Sigmoid colon (tissue), 7 donors: ENCODE results near the gene MAGI2. TPM values are rescaled to one million over a fixed set of nuclear protein-coding genes. Genes with fewer than 3 reads are reported as not detected.
A peak's percentile ranks its signal among the peaks of the same experiment; 100 is the strongest.
"Not testable (repeated sequence)": the region's sequence is repeated elsewhere in the genome, so short reads cannot be mapped to it uniquely, and the experiment has no call there.

Experiments used
- DNase-seq: peaks from one replicate; pipeline ENCODE4 v3.0.0-alpha.2; 2019
- H3K27ac ChIP-seq, 4 donors: fragments of 200-600 bp; sonication (generic); one replicate each; pipeline ENCODE4 v1.5.1; 2016 to 2019; ENCODE audit warnings: mild to moderate bottlenecking in 1 of 4
- H3K27me3 ChIP-seq, 3 donors: fragments of 200-600 bp; sonication (generic); one replicate each; pipeline ENCODE4 v1.5.1; 2019; ENCODE audit warnings: mild to moderate bottlenecking in 1 of 3
- H3K36me3 ChIP-seq, 4 donors: fragments of 200-600 bp; sonication (generic); one replicate each; pipeline ENCODE4 v1.5.1; 2016 to 2019
- H3K4me1 ChIP-seq, 4 donors: fragments of 200-600 bp; sonication (generic); one replicate each; pipeline ENCODE4 v1.5.1; 2017 to 2019
- H3K4me3 ChIP-seq, 4 donors: fragments of 200-600 bp; sonication (generic); one replicate each; pipeline ENCODE4 v1.5.1; 2017 to 2019; ENCODE audit warnings: mild to moderate bottlenecking in 2 of 4, moderate library complexity in 1 of 4
- H3K9me3 ChIP-seq, 4 donors: fragments of 200-600 bp in 3 of 4; sonication (generic) in 3 of 4; one replicate each; pipeline versions ENCODE4 v1.5.1 to v1.6.1; 2013 to 2019
- EP300 ChIP-seq, 4 donors: sonication (generic); formaldehyde crosslinking; IDR thresholded peaks; one replicate each; pipeline ENCODE4 v1.6.1; 2017; ENCODE audit warnings: antibody characterized with exemption in 4 of 4
- POLR2A ChIP-seq, 2 donors: fragments of 450-650 bp; IDR thresholded peaks; one replicate each; pipeline ENCODE4 v1.6.1; 2016; ENCODE audit warnings: antibody characterized with exemption in 2 of 2, mild to moderate bottlenecking in 2 of 2, moderate library complexity in 2 of 2
- POLR2AphosphoS5 ChIP-seq, 4 donors: sonication (generic); formaldehyde crosslinking; IDR thresholded peaks; one replicate each; pipeline ENCODE4 v1.6.1; 2017; ENCODE audit warnings: antibody characterized with exemption in 4 of 4
- WGBS, 2 donors: extraction: QIAGEN DNeasy Blood & Tissue Kit; methylation state at CpG; one replicate each; pipeline ENCODE4 v1.1.7; 2013; 5-methylcytosine and 5-hydroxymethylcytosine counted together
- intact Hi-C: fragments of 100-400 bp; cut with DNase I; formaldehyde crosslinking; loops from one replicate; pipeline ENCODE4 v1.15.1; 2023
- polyA plus RNA-seq, 3 donors: library from polyadenylated mRNA; stranded (reverse); fragments of 200-250 nt; gene quantifications; one replicate each; pipeline ENCODE4 v1.2.3, GENCODE V29; 2013
- total RNA-seq, 4 donors: library from RNA; depleted of rRNA; stranded (reverse); fragments of >200 nt; gene quantifications; one replicate each; pipeline ENCODE4 v1.1.0, GENCODE V29; 2016
- TF ChIP-seq, protein P1 (sequence below), 4 experiments: fragments of 450-650 bp in 3 of 4; fragments of 200-600 bp in 1 of 4; IDR thresholded peaks; one replicate each; pipeline ENCODE4 v1.5.1; 2016 to 2019; ENCODE audit warnings: antibody characterized with exemption in 4 of 4, mild to moderate bottlenecking in 3 of 4, moderate library complexity in 2 of 4
- donor health status: healthy with polysubstance abuse.
- donor health status: Bipolar disorder and iron deficiency.
- donor health status: healthy.

The MAGI2 gene
- total and polyA plus RNA-seq, 7 donors: 0.69 to 26.9 (median 14.7) TPM

DNA sequence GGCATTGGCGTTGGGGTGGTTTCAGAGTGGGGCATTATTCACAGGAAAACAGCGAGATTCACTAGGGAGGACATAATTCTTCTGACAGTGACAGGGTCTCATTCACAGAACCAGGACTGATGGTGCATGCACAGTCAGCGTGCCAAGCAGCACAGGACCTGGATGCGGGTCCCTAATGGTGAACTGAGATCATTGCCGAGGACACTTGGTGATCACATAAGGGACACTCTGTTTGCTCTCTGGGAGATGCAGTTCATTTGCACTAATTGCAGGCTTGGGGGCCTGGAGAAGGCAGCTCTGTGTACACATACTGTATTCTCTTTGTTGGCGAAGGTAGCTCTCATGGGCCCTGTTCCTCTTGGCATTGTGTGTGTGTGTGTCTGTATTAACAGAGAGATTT is 938.8 kb downstream of the MAGI2 start:
- H3K27ac ChIP-seq: no peak overlapping the region
- H3K4me3 ChIP-seq: no peak overlapping the region
- no peaks in the 10 kb centered on the region for H3K27me3 ChIP-seq
- H3K36me3 ChIP-seq: no peaks in the 10 kb centered on the region
- no peaks in the 10 kb centered on the region for H3K9me3 ChIP-seq
- DNase-seq: no peak
- no peak for TF ChIP-seq POLR2A (IDR thresholded peaks at IDR 0.05)
- no peak for TF ChIP-seq POLR2AphosphoS5 (IDR thresholded peaks at IDR 0.05)
- TF ChIP-seq, protein P1, sequence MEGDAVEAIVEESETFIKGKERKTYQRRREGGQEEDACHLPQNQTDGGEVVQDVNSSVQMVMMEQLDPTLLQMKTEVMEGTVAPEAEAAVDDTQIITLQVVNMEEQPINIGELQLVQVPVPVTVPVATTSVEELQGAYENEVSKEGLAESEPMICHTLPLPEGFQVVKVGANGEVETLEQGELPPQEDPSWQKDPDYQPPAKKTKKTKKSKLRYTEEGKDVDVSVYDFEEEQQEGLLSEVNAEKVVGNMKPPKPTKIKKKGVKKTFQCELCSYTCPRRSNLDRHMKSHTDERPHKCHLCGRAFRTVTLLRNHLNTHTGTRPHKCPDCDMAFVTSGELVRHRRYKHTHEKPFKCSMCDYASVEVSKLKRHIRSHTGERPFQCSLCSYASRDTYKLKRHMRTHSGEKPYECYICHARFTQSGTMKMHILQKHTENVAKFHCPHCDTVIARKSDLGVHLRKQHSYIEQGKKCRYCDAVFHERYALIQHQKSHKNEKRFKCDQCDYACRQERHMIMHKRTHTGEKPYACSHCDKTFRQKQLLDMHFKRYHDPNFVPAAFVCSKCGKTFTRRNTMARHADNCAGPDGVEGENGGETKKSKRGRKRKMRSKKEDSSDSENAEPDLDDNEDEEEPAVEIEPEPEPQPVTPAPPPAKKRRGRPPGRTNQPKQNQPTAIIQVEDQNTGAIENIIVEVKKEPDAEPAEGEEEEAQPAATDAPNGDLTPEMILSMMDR (IDR thresholded peaks at IDR 0.05): no peak
- TF ChIP-seq EP300 (IDR thresholded peaks at IDR 0.05): no peak
- intact Hi-C loops: loop anchor here (5.0 kb wide), 1 partner anchor 663 kb away; no protein-coding TSS in a partner anchor
- no peaks in the 10 kb centered on the region for H3K4me1 ChIP-seq
- 80 to 82% methylated on average over 6 of the region's 6 CpGs for WGBS, 2 donors

DNA sequence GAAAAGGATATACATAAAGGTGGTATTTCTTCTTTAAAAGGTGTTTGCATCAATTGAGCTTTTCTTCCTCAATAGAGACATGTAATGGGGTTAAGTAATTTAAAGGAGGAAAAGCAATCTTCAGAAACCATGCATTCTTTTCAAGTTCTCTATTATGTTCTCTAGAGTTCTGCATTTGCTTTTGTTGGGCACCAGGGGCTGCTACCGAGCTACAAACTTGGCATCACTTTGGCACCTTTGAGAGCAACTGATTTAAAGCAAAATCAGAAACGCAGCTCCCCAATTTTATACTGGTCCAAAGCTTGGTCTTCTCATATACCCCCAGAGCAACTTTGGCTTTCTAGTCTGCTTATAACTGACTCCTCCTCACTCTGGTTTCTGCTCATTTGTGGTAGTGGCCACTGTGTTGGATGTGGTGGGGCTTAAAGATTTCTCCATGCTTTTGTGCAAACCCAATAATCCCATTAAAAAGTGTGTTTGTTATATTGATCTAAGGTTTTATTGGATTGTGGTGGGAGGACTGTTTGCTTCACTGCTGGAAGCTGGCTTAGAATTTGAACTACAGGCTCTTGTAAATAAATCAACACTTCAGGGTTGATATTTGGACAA is 942.8 kb downstream of the MAGI2 start:
- Histone ChIP-seq H3K4me1 (no peaks in the 10 kb centered on the region), H3K4me3 (no peak overlapping the region), H3K36me3 (no peaks in the 10 kb centered on the region), H3K9me3 (no peaks in the 10 kb centered on the region), H3K27me3 (no peaks in the 10 kb centered on the region), H3K27ac (no peak overlapping the region)
- intact Hi-C loops: loop anchor here (5.0 kb wide), 1 partner anchor 667 kb away; no protein-coding TSS in a partner anchor
- WGBS, 2 donors: 0 to 7% methylated on average over 2 of the region's 2 CpGs
- DNase-seq: no peak
- no peak for TF ChIP-seq EP300 (IDR thresholded peaks at IDR 0.05)
- TF ChIP-seq POLR2AphosphoS5 (IDR thresholded peaks at IDR 0.05): no peak
- no peak for TF ChIP-seq POLR2A (IDR thresholded peaks at IDR 0.05)
- TF ChIP-seq, protein P1 (IDR thresholded peaks at IDR 0.05): peak in 2 of 4 experiments; percentile 28 to 42

DNA sequence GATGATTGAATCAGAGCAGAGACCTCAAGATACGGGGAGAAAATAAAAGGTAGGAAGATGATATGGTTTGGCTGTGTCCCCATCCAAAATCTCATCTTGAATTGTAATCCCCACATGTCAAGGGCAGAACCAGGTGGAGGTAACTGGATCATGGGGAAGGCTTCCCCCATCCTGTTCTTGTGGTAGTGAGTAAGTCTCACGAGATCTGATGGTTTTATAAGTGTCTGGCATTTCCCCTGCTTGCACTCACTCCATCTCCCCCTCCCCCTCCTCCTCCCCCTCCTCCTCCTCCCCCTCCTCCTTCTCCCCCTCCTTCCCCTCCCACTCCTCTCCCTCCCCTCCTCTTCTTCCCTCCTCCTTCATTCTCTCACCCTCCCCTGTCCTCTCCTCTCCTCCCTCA is 950.2 kb downstream of the MAGI2 start:
- intact Hi-C loops, H3K4me1 ChIP-seq, H3K27me3 ChIP-seq, H3K27ac ChIP-seq, H3K4me3 ChIP-seq, H3K9me3 ChIP-seq, H3K36me3 ChIP-seq, DNase-seq: not testable (repeated sequence)
- WGBS, 2 donors: 73 to 76% methylated on average over 2 of the region's 2 CpGs

DNA sequence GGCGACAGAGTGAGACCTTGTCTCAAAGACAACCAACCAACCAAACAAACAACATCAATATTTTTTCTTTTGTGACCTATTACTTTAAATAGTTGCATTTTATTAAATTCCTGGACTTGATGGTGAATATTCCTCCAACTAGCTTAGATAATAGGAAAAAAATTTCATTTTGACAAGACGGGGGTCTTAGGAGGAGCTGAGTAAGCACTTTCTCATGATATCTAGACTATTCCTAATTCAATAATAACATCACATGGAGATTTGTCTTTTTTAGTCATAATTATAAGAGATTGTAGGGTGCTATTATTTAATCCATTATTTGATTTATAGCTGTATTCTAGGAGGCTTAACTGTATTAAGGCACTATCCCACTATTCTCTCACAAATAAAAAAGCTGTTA is 952.4 kb downstream of the MAGI2 start:
- TF ChIP-seq EP300 (IDR thresholded peaks at IDR 0.05) (no peak), POLR2A (IDR thresholded peaks at IDR 0.05) (no peak), POLR2AphosphoS5 (IDR thresholded peaks at IDR 0.05) (no peak)
- TF ChIP-seq, protein P1 (IDR thresholded peaks at IDR 0.05): no peak
- Histone ChIP-seq H3K36me3 (no peaks in the 10 kb centered on the region), H3K9me3 (no peaks in the 10 kb centered on the region), H3K4me3 (no peak overlapping the region), H3K27ac (no peak overlapping the region), H3K4me1 (no peaks in the 10 kb centered on the region), H3K27me3 (no peaks in the 10 kb centered on the region)
- WGBS, 2 donors: 94 to 96% methylated on average over 2 of the region's 2 CpGs
- DNase-seq: no peak
- intact Hi-C loops: no loop called here

DNA sequence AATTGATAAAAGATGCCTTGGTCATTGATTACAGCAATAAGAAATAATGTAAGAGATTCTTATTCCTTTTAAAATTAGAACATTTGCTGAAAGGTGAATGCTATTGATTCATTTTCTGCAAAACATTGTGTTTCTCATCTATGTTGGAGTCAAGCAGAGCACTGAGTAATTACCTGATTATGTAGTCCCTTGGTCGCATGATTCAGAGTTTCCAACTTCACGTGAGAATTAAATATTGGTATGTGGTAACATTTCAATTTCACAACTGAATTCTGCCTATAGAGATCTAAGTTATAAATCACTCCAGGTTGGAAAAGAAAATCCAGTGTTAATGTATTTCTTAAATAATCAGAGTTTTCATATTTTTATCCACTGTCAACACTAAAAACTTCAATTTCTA is 953.5 kb downstream of the MAGI2 start:
- Histone ChIP-seq H3K27ac (no peak overlapping the region), H3K4me3 (no peak overlapping the region), H3K4me1 (no peaks in the 10 kb centered on the region), H3K36me3 (no peaks in the 10 kb centered on the region), H3K27me3 (no peaks in the 10 kb centered on the region), H3K9me3 (no peaks in the 10 kb centered on the region)
- no peak for DNase-seq
- 88 to 94% methylated on average over 2 of the region's 2 CpGs for WGBS, 2 donors
- TF ChIP-seq, protein P1 (IDR thresholded peaks at IDR 0.05): no peak
- TF ChIP-seq EP300 (IDR thresholded peaks at IDR 0.05): no peak
- intact Hi-C loops: no loop called here
